Pancreas (tissue), 10 donors: ENCODE measurements around the gene ANKRD24. TPM values are rescaled to one million over a fixed set of nuclear protein-coding genes. Genes with fewer than 3 reads are reported as not detected.

Experiments used
- ATAC-seq, 4 donors: fragments of 200-7000 bp; cut with Tn5 transposase; one replicate each; pipeline versions ENCODE4 v1.8.0 to v1.9.1; 2020; ENCODE audit warnings: mild to moderate bottlenecking in 4 of 4, moderate library complexity in 4 of 4
- DNase-seq, 6 donors: peaks; one replicate each; pipeline ENCODE4 v3.0.0-alpha.2; 2020
- FAIRE-seq: peaks from 2 replicates; lab custom pipeline; 2012; peaks lifted over from hg19 to GRCh38; lab: Jason Lieb, UNC
- H3K27ac ChIP-seq, 4 donors: fragments of 200-600 bp; sonication (generic); 1 replicate in 3 of 4; 2 replicates in 1 of 4; pipeline versions ENCODE4 v1.5.0 to v1.8.0; 2020
- H3K27me3 ChIP-seq, 4 donors: fragments of 200-600 bp; one replicate each; pipeline ENCODE4 v1.8.0; 2021
- H3K36me3 ChIP-seq, 3 donors: fragments of 200-600 bp; sonication (generic) in 1 of 3; one replicate each; pipeline versions ENCODE4 v1.5.0 to v1.8.0; 2020 to 2021
- H3K4me1 ChIP-seq, 3 donors: fragments of 200-600 bp; one replicate each; pipeline ENCODE4 v1.8.0; 2021
- H3K4me3 ChIP-seq, 4 donors: fragments of 200-600 bp; sonication (generic) in 2 of 4; one replicate each; pipeline versions ENCODE4 v1.5.0 to v1.8.0; 2020 to 2021
- H3K9me3 ChIP-seq, 4 donors: fragments of 200-600 bp; one replicate each; pipeline ENCODE4 v1.8.0; 2021
- WGBS, 2 donors: extraction: QIAGEN DNeasy Blood & Tissue Kit; methylation state at CpG; one replicate each; pipeline ENCODE4 v1.1.7; 2013; 5-methylcytosine and 5-hydroxymethylcytosine counted together
- intact Hi-C, 3 donors: fragments of 100-400 bp; cut with DNase I; formaldehyde crosslinking; loops; one replicate each; pipeline versions ENCODE4 v1.11.1 to v1.14.2; 2022
- polyA plus RNA-seq, 2 donors: library from polyadenylated mRNA; stranded (reverse); fragments of 200-250 nt; gene quantifications; one replicate each; pipeline ENCODE4 v1.2.3, GENCODE V29; 2013
- total RNA-seq, 6 donors: library from RNA; stranded (reverse); fragmentation: NEBNext Ultra II Directional in 4 of 6; extraction: Animal tissue kit (Norgen Biotek cat#: 25700) in 4 of 6; gene quantifications; one replicate each; pipeline versions ENCODE4 v1.2.1 to v1.2.4, GENCODE V29; 2021 to 2023
- TF ChIP-seq, protein P1 (sequence below), 4 donors: fragments of 200-600 bp; sonication (generic) in 3 of 4; IDR thresholded peaks; one replicate each; pipeline versions ENCODE4 v1.5.0 to v1.8.0; 2021; ENCODE audit warnings: antibody characterized with exemption in 4 of 4
- donor health status: healthy with polysubstance abuse.
- donor health status: DM: no; HTN: no; CAD: no; lungs with moderate emphysema.
- donor health status: DM: no; HTN: no; CAD: no.
- donor health status: control.
- donor health status: control.
- donor health status: Bipolar disorder and iron deficiency.
- donor health status: DM: yes; HTN: yes; CAD: no.
- donor health status: DM: no; HTN: no; CAD: no.
- donor health status: DM: no; HTN: no; CAD: no.
- donor health status: DM: yes; HTN: yes; CAD: no.

Gene ANKRD24
- total and polyA plus RNA-seq, 8 donors = 0.70 to 14.2 (median 1.9) TPM

DNA sequence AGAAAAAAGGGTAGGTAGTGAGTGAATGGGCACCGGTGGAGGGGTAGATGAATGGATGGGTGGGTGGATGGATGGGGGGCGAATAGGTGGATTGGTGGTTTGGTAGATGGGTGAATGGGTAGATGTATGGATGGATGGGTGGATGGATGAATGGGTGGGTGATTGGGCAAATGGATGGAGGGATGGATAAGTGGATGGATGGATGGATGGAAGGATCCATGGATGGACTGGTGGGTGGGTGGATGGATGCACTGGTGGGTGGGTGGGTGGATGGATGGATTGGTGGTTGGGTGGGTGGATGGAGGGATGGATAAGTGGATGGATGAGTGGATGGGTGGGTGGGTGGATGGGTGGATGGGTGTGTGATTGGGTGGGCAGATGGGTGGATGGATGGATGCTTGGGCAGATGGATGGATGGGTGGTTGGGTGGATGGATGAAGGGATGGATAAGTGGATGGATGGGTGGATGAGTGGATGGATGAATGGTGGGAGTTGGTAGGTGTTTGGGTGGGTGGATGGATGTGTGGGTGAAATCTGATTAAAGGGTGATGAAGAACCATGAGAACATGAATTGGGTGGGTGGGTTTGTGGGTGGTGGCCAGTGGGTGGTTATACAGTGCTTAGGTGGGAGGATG lies 2.3 kb downstream of the ANKRD24 start:
- no peak for DNase-seq
- H3K27me3 ChIP-seq = no peaks in the 10 kb centered on the region
- no peaks in the 10 kb centered on the region for H3K9me3 ChIP-seq
- WGBS, 2 donors = 92 to 96% methylated on average over 2 of the region's 2 CpGs
- H3K4me3 ChIP-seq = no peak overlapping the region
- FAIRE-seq = no peak
- TF ChIP-seq, protein P1, sequence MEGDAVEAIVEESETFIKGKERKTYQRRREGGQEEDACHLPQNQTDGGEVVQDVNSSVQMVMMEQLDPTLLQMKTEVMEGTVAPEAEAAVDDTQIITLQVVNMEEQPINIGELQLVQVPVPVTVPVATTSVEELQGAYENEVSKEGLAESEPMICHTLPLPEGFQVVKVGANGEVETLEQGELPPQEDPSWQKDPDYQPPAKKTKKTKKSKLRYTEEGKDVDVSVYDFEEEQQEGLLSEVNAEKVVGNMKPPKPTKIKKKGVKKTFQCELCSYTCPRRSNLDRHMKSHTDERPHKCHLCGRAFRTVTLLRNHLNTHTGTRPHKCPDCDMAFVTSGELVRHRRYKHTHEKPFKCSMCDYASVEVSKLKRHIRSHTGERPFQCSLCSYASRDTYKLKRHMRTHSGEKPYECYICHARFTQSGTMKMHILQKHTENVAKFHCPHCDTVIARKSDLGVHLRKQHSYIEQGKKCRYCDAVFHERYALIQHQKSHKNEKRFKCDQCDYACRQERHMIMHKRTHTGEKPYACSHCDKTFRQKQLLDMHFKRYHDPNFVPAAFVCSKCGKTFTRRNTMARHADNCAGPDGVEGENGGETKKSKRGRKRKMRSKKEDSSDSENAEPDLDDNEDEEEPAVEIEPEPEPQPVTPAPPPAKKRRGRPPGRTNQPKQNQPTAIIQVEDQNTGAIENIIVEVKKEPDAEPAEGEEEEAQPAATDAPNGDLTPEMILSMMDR (IDR thresholded peaks at IDR 0.05) = no peak
- intact Hi-C loops = no loop called here
- ATAC-seq = no peak
- H3K27ac ChIP-seq = no peak overlapping the region
- peaks cover 0 to 16% (median 11%) of the 10 kb centered on the region in 3 donors for H3K4me1 ChIP-seq
- H3K36me3 ChIP-seq = no peaks in the 10 kb centered on the region

DNA sequence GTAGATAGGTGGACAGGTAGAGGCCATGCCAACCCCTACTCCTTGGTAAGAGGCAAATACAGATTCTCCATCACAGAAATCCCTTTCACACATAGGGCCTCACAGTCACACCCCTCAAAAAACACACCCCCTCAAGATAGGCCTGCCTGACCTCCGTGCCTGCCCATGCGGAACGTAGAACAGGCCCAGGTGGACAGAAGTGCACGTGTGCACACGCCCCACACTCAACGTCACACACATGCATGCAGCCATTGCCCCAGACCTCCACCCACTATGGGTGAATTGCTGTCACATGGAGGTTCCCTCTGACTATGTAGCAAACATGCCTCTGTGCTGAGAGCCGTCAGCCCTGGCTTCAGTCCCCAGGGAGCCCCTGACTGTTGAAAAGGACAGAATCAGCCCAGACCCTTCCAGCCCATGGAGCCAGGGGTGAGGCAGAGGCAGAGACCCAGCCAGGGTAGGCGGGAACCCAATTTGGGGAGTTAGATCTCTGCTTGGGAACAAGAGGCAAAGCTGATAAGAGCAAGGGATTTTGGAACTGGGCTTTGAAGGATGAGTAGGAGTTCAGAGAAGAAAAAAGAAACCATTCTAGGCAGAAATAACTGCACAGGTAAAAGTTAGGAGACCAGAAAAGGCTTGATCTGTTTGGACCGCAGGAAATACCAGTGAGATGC lies 3.1 kb downstream of the ANKRD24 start:
- Histone ChIP-seq H3K4me3 (no peak overlapping the region), H3K9me3 (no peaks in the 10 kb centered on the region), H3K27me3 (no peaks in the 10 kb centered on the region), H3K4me1 (peaks cover 0 to 14% (median 11%) of the 10 kb centered on the region in 3 donors), H3K36me3 (no peaks in the 10 kb centered on the region), H3K27ac (no peak overlapping the region)
- intact Hi-C loops = no loop called here
- TF ChIP-seq, protein P1 (IDR thresholded peaks at IDR 0.05) = no peak
- no peak for DNase-seq
- no peak for ATAC-seq
- FAIRE-seq = no peak
- 55 to 66% methylated on average over 9 of the region's 9 CpGs for WGBS, 2 donors

DNA sequence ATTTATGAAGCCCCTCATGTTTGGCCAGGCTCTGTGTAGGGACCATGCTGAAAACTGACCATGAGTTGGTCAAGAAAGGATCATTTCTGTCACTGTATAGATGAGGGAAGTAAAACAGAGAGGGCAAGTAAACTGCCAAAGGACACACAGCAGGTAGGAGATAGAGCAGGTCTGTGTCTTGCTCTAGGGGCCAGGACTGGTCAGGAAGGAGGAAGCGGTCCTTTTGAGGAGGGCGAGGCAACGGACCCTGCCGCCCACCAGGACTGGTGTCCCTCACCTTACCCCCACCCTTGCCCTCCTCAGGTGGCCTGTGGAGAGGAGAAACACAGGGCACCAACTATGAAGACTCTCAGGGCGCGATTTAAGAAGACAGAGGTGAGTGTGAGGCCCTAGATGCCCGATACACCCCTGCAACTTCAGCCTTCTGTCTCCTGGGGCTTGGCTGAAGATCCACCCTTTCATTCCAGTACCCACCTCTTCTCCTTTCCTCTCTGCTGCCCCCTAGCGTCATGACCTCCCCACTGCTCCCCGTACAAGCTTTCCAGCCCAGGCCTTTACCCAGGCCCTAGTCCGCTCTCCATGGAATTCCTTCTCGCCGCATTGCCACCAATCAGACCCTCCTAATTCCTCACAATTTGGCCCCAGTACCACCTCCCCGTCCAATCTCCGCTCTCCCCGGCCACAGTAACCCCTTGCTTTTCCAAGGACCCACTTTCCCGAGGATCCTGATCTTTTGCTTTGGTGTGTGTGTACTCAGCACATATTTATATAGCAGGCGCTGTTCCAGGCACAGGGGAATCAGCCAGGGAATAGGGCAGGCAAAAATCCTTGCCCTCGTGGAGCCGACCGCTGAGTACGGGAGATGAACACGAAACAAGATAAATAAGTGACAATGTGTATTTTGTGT lies 3.9 kb downstream of the ANKRD24 start:
- Histone ChIP-seq H3K9me3 (no peaks in the 10 kb centered on the region), H3K27me3 (no peaks in the 10 kb centered on the region), H3K4me3 (no peak overlapping the region), H3K4me1 (peaks cover 0 to 7% (median 4%) of the 10 kb centered on the region in 3 donors), H3K27ac (no peak overlapping the region), H3K36me3 (no peaks in the 10 kb centered on the region)
- FAIRE-seq = no peak
- peak; percentile 67 to 90 (median 79) for DNase-seq
- 18 to 19% methylated on average over 22 of the region's 22 CpGs for WGBS, 2 donors
- intact Hi-C loops = no loop called here
- peak; percentile 47 to 72 (median 66) for ATAC-seq
- TF ChIP-seq, protein P1 (IDR thresholded peaks at IDR 0.05) = peak; percentile 64 to 80 (median 67)

DNA sequence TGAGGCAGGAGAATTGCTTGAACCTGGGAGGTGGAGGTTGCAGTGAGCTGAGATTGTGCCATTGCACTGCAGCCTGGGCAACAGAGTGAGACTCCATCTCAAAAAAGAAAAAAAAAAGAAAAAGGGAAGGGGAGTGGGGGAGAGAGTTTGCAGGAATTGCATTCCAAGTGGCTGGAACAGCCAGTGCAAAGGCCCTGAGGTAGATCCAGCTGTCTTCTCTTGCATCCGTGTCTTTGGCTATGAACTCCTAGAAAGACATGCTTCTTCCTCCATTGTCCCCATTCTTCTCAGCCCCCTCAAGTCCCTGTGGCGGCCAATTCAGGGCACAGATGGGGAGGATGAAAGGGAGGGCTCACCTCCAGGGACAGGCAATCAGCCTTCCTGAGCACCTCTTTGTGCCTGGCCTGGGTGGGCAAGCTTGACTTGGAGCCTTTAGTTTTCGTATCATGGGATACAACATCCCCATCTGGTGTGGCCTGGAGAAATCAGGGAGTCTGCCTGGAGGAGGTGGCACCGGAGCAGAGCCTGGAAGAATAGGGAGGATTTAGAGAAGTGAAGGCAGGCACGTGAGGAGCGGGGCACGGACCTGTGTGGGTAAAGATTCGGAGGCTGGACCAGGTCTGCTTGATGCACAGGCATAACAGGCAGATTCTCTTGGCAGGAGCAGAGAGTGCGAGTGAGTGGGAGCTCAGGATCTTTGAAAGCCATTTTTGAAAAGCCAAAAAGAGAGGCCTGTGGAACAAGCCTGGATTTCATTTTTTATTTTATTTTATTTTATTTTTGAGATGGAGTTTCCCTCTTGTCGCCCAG lies 5.0 kb downstream of the ANKRD24 start:
- Histone ChIP-seq H3K9me3 (no peaks in the 10 kb centered on the region), H3K36me3 (no peaks in the 10 kb centered on the region), H3K27me3 (no peaks in the 10 kb centered on the region), H3K27ac (no peak overlapping the region), H3K4me1 (peaks cover 0 to 4% (median 0%) of the 10 kb centered on the region in 3 donors), H3K4me3 (no peak overlapping the region)
- FAIRE-seq (no peak), DNase-seq (no peak), ATAC-seq (no peak)
- intact Hi-C loops = no loop called here
- TF ChIP-seq, protein P1 (IDR thresholded peaks at IDR 0.05) = no peak
- WGBS, 2 donors = 88 to 94% methylated on average over 10 of the region's 10 CpGs
